Right atrium auricular region (tissue), 2 donors: ENCODE results near the gene RAB9A. TPM values are rescaled to one million over a fixed set of nuclear protein-coding genes. Genes with fewer than 3 reads are reported as not detected.
A peak's percentile ranks its signal among the peaks of the same experiment; 100 is the strongest.

Experiments used
- DNase-seq: peaks from one replicate; pipeline ENCODE4 v3.0.0-alpha.2; 2019; ENCODE audit warnings: low spot score
- H3K27ac ChIP-seq, 2 donors: fragments of 200-600 bp; sonication (generic); 1 replicate in 1 of 2; 2 replicates in 1 of 2; pipeline ENCODE4 v1.5.1; 2016 to 2019
- H3K27me3 ChIP-seq, 2 donors: fragments of 200-600 bp; sonication (generic); one replicate each; pipeline versions ENCODE4 v1.5.1 to v1.6.0; 2017 to 2019
- H3K36me3 ChIP-seq: fragments of 200-600 bp; sonication (generic); one replicate; pipeline ENCODE4 v1.5.1; 2016
- H3K4me1 ChIP-seq, 2 donors: fragments of 200-600 bp; sonication (generic); one replicate each; pipeline versions ENCODE4 v1.5.1 to v1.6.0; 2017 to 2019
- H3K4me3 ChIP-seq, 2 donors: fragments of 200-600 bp; sonication (generic); 1 replicate in 1 of 2; 2 replicates in 1 of 2; pipeline ENCODE4 v1.5.1; 2017 to 2019; ENCODE audit warnings: mild to moderate bottlenecking in 1 of 2, moderate library complexity in 1 of 2
- H3K9me3 ChIP-seq, 2 donors: fragments of 200-600 bp; sonication (generic); one replicate each; pipeline ENCODE4 v1.5.1; 2019
- total RNA-seq, 2 donors: library from RNA; depleted of rRNA; stranded (reverse); fragments of >200 nt; gene quantifications; one replicate each; pipeline ENCODE4 v1.1.0, GENCODE V29; 2016
- TF ChIP-seq, protein P1 (sequence below), 2 donors: fragments of 200-600 bp; sonication (generic); IDR thresholded peaks; one replicate each; pipeline ENCODE4 v1.5.1; 2019; ENCODE audit warnings: antibody characterized with exemption in 2 of 2

Gene RAB9A
- total RNA-seq, 2 donors from 2014 or later = 25.6 to 26.1 TPM

DNA sequence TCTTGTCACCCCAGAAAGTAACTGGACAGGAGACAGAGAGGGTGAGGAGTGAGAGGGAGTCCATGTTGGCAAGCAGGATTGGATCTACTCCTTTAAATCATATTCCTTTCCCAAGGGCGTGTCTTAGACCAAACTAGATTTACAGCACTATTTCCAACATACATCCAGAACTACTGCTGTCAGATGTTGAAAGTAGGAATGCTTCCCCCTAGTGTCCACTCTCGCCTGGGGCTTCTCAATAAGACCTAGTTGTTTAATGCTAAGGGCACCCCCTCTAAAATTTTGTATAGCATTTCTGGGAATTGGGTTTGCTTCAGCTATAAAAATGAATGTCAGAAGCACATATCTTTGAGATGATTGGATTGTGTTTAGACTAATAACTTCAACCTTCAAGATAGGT lies 58.9 kb downstream of the RAB9A start:
- DNase-seq = no peak

DNA sequence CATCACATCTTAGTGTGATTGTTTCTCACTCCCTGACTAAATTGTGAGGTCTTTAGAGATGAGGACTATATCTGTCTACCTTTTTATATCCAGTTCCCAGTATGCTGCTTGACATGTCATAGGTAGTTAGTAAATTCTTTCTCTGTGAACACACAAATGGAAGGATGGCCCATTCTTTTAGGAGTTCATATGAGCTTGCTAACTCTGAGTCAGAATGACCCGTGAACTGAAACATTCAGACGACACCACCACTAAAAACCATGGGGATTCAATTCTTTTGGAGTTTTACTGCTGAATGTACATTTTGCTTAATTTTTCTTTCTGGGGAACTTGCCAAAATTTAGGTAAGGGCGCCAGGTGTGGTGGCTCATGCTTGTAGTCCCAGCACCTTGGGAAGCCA lies 59.6 kb downstream of the RAB9A start:
- peaks cover 17% of the 10 kb centered on the region for H3K36me3 ChIP-seq
- no peaks in the 10 kb centered on the region for H3K4me1 ChIP-seq
- TF ChIP-seq, protein P1, sequence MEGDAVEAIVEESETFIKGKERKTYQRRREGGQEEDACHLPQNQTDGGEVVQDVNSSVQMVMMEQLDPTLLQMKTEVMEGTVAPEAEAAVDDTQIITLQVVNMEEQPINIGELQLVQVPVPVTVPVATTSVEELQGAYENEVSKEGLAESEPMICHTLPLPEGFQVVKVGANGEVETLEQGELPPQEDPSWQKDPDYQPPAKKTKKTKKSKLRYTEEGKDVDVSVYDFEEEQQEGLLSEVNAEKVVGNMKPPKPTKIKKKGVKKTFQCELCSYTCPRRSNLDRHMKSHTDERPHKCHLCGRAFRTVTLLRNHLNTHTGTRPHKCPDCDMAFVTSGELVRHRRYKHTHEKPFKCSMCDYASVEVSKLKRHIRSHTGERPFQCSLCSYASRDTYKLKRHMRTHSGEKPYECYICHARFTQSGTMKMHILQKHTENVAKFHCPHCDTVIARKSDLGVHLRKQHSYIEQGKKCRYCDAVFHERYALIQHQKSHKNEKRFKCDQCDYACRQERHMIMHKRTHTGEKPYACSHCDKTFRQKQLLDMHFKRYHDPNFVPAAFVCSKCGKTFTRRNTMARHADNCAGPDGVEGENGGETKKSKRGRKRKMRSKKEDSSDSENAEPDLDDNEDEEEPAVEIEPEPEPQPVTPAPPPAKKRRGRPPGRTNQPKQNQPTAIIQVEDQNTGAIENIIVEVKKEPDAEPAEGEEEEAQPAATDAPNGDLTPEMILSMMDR (IDR thresholded peaks at IDR 0.05) = no peak
- H3K4me3 ChIP-seq = no peak overlapping the region
- no peaks in the 10 kb centered on the region for H3K27me3 ChIP-seq
- no peak overlapping the region for H3K27ac ChIP-seq
- DNase-seq = no peak
- no peaks in the 10 kb centered on the region for H3K9me3 ChIP-seq

More for the DNA sequence above, 58.9 kb downstream of the RAB9A start:
- Histone ChIP-seq H3K4me1 (no peaks in the 10 kb centered on the region), H3K36me3 (peaks cover 17% of the 10 kb centered on the region), H3K27me3 (no peaks in the 10 kb centered on the region), H3K9me3 (no peaks in the 10 kb centered on the region), H3K4me3 (no peak overlapping the region), H3K27ac (no peak overlapping the region)
- TF ChIP-seq, protein P1 (IDR thresholded peaks at IDR 0.05) = peak; percentile 30 to 33

DNA sequence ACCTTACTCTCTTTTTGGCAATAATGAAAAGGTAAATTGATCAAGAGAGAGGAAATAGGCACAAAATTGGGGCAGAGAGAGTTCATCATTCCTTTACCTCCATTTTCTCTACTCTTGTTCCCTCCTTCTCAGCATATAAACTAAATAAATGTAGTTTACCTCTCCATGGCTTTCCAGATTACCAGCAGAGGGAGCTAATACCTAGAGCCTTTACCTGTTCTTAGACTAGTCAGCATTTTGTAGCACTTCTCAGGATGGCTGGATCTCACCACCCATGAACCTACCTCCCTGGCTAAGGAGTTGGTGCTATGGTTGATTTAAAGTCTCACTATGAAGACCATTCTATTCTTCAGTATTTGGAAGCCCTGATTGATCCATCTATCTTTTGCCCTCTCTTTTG lies 61.3 kb downstream of the RAB9A start:
- no peaks in the 10 kb centered on the region for H3K27me3 ChIP-seq
- no peaks in the 10 kb centered on the region for H3K4me1 ChIP-seq
- peaks cover 17% of the 10 kb centered on the region for H3K36me3 ChIP-seq
- TF ChIP-seq, protein P1 (IDR thresholded peaks at IDR 0.05) = peak in 1 of 2 donors; percentile 63
- H3K9me3 ChIP-seq = no peaks in the 10 kb centered on the region
- H3K4me3 ChIP-seq = no peak overlapping the region
- no peak overlapping the region for H3K27ac ChIP-seq
- DNase-seq = no peak

DNA sequence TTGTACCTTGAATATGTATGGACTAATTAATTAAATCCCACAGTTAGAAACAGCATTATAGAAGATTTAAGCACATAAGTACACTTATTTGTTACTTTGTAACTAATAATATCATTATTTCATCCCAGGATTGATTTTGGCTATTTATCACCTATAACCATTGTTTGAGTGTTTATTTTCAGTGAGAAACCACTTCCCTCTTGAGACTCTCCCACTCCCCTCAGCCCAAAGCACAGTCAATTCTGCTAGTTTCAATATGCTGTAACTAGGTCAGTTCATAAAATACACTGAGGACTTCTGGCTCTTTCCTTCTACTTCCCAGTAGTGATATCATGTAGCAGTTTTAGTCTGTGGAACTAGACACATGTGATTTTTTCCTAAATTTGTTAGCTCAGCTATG lies 61.9 kb downstream of the RAB9A start:
- Histone ChIP-seq H3K36me3 (peaks cover 17% of the 10 kb centered on the region), H3K4me1 (no peaks in the 10 kb centered on the region)

DNA sequence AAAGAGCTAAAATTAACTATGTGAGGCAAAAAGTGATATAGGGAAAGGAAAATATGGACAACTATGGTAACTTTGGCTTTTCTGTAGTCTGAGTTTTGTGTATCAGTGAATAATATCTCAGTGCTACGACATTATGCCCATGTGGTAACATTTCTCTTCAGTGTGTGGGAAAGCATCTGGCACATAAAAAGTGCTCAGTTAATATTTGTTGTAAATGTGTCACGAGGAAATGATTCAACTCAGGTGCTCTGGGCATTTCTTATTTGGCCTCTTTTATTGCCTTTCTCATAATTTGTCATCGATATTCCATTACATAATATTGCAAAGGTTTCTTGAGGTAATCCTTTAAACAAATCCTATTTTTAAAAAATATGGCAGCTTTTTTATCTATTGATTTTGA lies 63.2 kb downstream of the RAB9A start:
- H3K4me3 ChIP-seq = no peak overlapping the region
- TF ChIP-seq, protein P1 (IDR thresholded peaks at IDR 0.05) = no peak
- H3K4me1 ChIP-seq = no peaks in the 10 kb centered on the region
- no peaks in the 10 kb centered on the region for H3K9me3 ChIP-seq
- no peak overlapping the region for H3K27ac ChIP-seq
- H3K36me3 ChIP-seq = peaks cover 17% of the 10 kb centered on the region
- no peak for DNase-seq
- no peaks in the 10 kb centered on the region for H3K27me3 ChIP-seq

More for the DNA sequence above, 61.9 kb downstream of the RAB9A start:
- H3K4me3 ChIP-seq = no peak overlapping the region
- no peaks in the 10 kb centered on the region for H3K27me3 ChIP-seq
- no peaks in the 10 kb centered on the region for H3K9me3 ChIP-seq
- no peak overlapping the region for H3K27ac ChIP-seq
- TF ChIP-seq, protein P1 (IDR thresholded peaks at IDR 0.05) = no peak
- DNase-seq = no peak

DNA sequence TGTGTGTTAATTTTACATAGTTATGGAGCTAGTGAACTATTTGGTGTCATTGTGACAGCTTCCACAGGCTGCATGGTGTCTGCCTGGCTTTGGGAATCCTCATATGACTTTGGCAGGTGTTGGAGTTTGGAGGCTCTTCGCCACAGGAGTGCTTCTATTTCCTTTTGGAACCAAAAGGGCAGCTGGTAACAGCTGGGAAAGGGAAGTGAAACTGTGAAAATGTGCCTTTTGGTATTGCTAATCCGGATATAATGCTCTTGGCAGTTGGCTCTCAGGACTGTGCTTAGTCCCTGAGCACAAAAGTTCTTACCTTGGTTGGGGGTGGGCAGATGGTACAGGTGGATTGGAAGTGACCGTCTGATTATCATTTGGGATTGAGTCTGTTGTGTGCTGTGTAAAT lies 63.7 kb downstream of the RAB9A start:
- H3K36me3 ChIP-seq = peaks cover 17% of the 10 kb centered on the region

More for the DNA sequence above, 63.7 kb downstream of the RAB9A start:
- Histone ChIP-seq H3K27me3 (no peaks in the 10 kb centered on the region), H3K4me1 (no peaks in the 10 kb centered on the region), H3K9me3 (no peaks in the 10 kb centered on the region), H3K4me3 (no peak overlapping the region), H3K27ac (no peak overlapping the region)
- TF ChIP-seq, protein P1 (IDR thresholded peaks at IDR 0.05) = no peak
- no peak for DNase-seq
